Iris pigment epithelial cell (primary cell): ENCODE results near the gene CPT1B.
"Not testable (repeated sequence)": the region's sequence is repeated elsewhere in the genome, so short reads cannot be mapped to it uniquely, and the experiment has no call there.

Experiments used
- DNase-seq: peaks from one replicate; pipeline ENCODE4 v3.0.0-alpha.2; 2011; ENCODE audit warnings: low read depth

CPT1B gene

DNA sequence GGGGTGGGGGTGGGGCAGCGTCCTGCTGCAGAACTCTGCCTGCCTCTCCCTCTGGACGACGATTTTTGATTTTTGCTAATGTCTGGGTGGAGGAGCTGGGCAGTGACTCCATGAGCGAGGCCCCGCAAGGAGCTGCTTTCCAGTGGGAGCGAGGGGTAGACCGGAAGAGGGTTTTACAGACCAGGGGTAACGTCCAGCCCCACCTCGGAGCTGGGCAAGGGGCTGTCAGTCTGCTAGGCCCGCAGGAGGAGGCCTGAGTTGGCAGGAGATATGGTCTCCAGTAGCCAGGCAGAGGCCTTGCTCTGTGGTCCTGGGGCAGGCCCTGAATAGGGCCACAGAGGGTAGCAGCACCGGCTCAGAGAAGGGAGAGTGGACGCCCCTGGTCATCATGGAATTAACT, 31.4 kb upstream of the CPT1B start:
- DNase-seq: no peak

DNA sequence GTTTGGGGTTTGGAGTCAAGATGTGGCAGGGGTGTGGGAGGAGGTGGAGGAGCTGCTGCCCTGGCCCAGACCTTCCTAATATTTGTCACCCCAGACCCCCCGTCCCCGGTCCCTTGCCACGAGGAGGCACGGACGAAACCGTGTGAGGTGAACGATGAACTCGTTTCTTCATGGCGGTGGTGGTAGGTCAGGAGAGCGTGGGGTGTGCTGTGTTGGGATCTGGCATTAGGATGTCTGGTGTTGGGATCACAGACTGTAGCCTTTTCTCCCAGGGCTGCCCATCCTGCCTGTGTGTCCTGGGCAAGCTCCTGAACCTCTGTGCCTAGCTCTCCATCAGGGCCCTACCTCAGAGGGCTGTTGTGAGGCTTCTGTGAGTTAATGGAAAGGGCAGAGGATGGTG, 30.8 kb upstream of the CPT1B start:
- no peak for DNase-seq

DNA sequence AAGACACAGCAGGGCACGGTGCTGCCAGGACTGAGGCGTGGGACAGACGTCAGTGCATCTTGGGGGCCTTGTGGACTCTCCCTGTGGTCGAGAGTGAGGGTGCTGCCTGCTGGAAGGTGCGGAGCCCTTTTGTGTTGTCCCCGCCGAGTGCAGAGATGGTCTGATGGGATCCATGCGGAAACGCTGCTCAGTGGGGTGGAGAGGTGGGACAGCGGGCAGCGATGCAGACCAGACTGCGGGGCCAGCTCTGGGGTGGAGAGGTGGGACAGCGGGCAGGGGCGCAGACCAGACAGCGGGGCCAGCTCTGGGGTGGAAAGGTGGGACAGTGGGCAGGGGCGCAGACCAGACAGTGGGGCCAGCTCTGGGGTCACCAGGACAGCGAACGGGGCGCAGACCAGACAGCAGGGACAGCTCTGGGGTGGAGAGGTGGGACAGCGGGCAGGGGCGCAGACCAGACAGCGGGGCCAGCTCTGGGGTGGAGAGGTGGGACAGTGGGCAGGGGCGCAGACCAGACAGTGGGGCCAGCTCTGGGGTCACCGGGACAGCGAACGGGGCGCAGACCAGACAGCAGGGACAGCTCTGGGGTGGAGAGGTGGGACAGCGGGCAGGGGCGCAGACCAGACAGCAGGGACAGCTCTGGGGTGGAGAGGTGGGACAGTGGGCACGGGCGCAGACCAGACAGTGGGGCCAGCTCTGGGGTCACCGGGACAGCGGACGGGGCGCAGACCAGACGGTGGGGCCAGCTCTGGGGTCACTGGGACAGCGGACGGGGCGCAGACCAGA, 30.0 kb upstream of the CPT1B start:
- DNase-seq: not testable (repeated sequence)

DNA sequence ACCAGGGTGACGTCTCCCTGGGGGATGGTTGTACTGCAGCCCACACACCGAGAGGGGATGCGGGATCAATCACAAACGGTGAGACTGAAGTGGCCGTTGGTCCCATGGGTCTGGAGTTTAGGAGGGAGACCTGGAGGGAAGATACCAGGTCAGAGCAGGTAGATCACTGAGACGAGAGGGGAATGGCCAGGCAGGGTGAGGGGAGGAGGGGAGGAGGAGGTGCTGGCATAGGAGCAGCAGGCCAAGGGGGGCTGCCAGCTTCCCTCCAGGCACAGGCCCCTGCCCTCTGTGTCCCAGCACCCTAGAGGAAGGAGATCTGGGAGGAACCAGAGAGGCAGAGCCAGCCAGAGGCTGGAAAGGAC, 29.4 kb upstream of the CPT1B start:
- DNase-seq: no peak

DNA sequence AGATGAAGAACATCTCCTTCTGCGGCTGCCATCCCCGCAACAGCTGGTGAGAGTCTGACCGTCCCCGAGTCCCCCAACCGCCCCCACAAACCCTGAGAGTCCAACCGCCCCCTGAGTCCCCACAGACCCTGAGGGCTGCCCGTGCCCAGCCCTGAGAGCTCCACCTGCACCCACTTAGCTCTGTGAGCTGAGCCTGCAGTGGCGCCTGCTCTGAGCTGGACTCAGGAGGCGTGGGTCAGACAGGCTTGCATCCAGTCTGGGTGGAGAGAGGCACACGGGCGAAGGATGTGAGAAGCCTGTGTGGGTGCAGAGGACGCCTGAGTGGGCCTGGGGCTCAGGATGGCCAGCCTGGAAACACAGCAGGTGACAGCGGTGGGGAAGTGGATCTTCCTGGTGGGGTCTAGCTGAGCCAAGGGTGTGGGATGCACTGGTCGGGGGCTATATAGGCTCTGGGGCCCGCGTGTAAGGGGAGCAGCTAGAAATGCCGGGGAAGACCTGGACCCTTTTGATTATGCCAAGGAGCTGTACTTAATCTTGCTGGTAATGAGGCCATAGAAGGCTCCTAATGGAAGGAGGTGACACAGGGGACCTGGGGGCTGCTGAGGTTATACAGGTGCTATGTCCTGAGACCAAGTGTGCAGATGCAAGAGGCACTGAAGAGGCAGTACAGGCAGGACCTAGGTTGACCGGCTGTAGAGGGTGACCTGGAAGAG, 28.9 kb upstream of the CPT1B start:
- no peak for DNase-seq

DNA sequence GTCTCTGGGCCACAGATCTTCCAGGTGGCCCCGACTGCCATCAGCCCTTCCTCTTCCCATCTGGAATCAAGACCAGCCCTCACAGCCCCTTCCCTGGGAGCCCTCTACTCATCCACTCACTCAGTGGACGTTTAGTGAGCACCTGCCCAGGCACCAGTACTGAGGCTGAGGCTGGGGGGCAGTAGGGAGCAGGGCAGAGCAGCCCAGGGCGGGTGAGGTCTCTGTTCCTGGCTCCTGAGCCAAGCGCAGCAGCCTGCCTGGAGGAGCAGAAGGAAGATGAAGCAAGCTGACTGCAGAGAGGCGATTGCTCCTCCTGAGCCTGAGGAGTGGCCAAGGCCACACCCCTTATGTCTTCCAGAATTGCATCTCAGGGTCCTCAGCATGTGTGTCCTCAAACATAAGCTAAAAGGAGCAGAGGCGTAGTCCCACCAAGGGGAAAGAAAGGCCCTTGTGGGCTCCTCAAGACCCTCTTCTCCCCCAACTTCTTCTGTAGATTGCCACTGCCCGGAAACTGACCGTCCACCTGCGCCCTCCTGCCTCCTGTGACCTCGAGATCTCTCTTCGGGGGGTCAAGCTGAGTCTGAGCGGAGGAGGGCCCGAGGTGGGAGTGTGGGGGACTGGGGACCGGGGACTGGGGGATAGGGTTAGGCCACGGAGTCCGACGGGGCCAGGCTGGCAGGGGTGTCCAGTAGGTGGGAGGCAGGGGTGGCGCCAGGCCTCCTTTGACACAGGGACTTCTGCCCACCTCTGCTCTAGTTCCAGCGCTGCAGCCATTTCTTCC, 28.1 kb upstream of the CPT1B start:
- DNase-seq: no peak

DNA sequence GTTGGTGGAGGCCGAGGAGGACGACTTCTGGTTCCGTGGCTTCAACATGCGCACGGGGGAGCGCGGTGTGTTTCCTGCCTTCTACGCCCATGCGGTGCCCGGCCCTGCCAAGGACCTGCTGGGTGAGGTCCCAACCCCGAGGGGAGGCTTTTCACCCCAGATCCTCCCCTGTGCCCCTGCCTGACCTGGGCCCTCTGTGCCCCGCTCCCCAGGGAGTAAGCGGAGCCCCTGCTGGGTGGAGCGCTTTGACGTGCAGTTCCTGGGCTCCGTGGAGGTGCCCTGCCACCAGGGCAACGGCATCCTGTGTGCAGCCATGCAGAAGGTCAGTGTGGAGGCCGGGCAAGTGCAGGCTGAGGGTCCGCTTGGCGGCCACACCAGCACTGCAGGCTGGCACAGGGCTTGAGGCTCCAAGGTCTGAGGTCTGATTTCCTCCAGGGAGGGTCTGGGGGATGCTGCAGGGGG, 27.4 kb upstream of the CPT1B start:
- DNase-seq: no peak

DNA sequence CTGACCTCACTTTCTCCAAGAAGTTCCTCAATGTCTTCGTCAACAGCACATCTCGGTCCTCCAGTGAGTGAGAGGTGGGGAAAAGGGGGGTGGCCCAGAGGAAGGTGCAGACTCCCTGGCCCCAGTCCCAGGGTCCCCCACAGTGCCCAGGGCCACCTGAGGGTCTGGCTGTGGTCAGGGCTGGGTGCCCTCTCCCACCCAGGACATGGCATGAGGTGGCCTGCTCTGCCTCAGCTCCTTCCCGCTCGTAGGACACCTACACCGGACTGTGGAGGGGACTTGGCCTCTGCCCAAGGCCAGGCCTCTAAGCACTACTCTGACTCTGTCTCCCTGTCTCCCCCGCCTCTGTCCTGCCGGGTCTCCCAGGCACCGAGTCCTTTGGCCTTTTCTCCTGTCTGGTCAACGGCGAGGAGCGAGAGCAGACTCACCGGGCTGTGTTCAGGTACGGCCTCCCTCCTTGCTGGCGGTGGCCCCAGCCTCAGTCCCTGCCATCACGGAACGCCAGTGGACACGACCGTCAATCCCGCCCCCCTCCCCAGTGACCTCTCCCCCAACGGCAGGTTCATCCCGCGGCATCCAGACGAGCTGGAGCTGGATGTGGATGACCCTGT, 26.9 kb upstream of the CPT1B start:
- DNase-seq: no peak

DNA sequence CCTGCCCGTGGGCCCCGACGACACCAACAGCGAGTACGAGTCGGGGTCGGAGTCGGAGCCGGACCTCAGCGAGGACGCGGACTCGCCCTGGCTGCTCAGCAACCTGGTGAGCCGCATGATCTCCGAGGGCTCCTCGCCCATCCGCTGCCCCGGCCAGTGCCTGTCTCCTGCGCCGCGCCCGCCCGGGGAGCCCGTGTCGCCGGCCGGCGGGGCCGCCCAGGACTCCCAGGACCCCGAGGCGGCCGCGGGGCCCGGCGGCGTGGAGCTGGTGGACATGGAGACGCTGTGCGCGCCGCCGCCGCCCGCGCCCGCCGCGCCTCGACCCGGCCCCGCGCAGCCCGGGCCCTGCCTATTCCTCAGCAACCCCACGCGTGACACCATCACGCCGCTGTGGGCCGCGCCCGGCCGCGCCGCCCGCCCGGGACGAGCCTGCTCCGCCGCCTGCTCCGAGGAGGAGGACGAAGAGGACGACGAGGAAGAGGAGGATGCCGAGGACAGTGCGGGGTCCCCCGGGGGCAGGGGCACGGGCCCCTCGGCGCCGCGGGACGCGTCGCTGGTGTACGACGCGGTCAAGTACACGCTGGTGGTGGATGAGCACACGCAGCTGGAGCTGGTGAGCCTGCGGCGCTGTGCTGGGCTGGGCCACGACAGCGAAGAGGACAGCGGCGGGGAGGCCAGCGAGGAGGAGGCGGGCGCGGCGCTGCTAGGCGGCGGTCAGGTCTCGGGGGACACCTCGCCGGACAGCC, 26.2 kb upstream of the CPT1B start:
- no peak for DNase-seq

DNA sequence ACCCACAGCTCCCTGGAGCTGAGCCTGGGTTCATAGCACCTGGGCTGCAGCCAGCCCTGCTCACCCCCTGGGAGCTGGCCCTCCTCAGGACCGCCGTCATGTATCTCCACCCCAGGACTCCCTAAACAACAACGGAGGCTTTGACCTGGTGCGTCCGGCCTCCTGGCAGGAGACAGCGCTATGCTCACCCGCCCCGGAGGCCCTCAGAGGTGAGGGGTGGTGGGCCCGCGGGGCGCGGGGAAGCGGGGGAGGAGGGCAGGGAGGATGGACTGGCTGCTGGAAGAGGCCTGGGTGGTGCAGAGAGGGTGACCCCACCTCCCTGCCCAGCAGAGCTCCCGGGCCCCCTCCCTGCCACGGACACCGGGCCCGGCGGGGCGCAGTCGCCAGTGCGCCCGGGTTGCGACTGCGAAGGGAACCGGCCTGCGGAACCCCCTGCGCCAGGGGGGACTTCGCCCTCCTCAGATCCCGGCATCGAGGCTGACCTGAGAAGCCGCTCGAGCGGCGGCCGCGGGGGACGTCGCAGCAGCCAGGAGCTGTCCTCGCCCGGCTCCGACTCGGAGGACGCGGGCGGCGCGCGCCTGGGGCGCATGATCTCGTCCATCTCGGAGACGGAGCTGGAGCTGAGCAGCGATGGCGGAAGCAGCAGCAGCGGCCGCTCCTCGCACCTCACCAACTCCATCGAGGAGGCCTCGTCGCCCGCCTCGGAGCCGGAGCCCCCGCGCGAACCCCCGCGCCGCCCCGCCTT, 25.5 kb upstream of the CPT1B start:
- no peak for DNase-seq

DNA sequence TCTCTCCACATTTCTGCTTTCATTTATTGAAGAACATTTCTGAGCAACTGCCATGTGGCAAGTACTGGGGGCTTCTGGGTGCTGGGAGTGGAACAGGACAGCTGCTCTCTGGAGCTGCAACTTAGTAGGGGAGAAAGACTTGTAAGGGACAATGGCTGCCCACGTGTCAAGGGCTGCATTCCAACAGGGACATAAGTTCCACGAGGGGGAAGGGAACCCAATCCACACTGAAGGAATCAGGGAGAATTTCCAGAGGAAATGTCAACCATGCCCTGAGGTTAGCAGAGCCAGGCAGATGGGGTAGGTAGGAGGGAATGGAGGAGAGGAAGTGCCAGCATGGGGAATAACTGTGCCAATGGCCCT, 24.1 kb upstream of the CPT1B start:
- DNase-seq: no peak

DNA sequence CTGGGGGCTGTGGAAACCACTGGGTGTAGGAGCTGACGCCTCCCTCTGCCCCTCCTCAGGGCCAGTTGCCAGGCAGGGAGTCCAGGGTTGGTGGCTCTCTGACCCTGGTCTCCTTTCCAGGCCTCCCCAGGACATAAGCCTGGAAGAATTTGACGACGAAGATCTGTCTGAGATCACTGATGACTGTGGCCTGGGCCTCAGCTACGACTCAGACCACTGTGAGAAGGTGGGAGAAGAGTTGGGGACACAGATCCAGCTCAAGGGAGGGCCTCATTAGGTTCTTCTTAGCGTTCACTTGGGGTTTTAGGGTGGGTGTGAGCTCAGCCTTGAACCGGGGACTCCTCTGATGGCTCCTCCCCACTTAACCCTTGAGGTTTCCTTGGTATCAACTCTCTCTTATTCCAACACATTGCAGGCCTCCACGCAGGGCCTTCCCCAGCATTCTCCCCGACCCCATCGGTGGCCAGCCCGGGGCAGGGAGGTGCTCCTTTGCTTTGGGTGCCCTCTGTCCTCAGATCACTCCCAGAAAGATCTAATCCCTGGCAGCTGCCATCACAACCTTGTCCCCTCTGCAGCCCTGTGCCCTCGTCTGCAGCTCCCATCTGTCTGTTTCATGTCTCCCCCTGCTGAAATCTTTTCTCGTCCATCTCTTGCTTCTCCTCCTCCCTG, 23.6 kb upstream of the CPT1B start:
- DNase-seq: no peak

DNA sequence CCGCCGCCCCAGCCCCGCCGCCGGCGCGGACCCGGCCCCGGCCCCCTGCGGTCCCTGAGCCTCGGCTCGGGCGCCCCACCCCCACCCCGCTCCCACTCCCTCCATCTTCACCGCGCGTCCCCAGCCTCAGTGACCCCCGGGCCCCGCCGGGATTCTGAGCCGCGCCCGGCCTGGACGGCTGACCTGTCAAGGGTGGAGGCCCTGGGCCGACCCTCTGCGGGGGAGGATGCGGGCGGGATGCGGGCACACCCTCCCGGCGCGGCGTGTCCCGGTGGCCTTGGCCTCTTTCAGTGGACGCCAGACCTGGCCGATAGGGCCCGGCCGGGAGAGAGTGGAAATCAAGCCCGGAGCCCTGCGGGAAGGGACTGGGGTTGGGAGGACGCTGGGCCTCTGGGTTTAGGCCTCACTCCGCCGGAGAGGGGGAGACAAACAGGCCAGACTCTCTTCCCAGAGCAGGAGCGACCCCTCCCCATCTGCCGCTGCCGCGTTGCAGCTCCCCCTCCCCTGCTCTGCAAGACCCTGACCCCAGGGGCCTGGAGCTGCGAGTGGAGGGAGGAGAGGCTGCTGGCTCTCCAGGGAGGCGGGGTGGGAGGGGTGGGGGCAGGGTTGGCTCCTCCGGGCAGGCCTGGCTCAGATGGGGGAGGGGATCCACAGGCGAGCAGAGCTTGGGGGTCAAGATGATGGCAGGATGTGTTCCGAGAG, 22.9 kb upstream of the CPT1B start:
- no peak for DNase-seq

DNA sequence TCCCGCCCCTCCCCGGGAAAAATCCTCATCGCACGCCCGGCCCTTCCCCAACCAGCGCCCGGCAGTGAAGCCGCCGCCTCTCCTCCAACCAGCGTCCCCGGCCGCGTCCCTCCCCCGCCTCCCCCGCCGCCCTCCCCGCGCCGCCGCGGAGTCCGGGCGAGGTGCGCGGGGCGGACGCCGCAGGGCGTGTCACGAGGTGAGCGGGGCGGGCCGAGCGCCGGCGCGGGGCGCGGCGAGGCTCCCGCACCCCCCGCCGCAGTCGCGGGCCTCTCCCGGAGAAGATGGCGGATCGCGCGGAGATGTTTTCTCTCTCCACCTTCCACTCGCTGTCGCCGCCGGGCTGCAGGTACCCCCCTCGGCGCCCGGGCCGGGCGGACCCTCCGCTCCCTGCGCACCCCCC, 22.3 kb upstream of the CPT1B start, which contains the start of gene MAPK8IP2:
Gene MAPK8IP2, plus strand, starts transcription at position 256 of the 400 bp plus-strand sequence. Its CDS starts 26 bp downstream, at position 282.
- no peak for DNase-seq

DNA sequence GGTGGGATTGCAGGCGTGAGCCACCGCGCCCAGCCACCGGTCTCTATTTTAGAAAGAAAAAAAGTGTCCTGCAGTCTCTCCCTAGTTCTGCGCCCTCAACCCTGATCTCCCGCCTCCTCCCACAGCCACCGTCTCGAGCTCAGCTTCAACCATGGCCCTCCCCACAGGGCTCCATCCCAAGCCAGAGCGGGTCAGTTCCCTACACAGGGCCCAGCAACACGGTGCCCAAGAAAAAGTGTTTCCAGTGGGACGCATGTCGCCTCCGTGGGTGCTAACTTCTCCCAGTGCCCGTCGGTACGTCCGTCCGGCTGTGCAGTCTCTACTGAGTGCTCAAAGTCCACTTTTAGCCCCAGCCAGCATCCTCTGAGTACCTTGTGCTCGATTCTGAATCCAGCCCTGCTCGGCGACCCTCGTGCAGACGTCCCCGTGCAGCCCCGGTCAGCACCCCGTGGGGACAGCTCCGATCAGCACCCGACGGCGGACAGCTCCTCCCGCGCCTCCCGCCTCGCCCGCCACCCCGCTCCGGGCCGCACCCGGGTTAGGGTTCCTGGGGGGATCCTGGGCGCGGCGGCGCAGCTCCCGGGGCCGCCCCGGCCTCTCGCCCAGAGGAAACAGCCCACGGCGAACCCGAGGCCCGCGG, 21.7 kb upstream of the CPT1B start:
- peak; percentile 24 for DNase-seq

DNA sequence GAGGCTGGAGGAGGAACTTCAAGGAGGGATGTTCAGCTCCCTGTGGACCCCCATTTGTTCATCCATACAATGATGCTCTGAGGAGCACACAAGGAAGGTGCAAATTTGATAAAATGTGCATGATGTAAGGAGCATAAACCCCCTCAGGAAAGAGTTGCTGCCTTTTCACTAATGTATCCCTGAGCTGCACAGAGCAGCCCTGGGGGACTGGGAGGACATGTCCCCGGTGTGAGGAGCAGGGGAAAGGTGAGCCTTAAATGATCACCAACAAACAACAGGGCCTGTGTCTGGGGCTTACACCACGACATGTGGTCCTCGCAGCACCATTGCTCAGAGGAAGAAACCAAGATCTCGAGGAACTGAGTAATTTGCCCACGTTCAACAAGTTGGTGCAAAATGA, 18.9 kb upstream of the CPT1B start:
- no peak for DNase-seq

DNA sequence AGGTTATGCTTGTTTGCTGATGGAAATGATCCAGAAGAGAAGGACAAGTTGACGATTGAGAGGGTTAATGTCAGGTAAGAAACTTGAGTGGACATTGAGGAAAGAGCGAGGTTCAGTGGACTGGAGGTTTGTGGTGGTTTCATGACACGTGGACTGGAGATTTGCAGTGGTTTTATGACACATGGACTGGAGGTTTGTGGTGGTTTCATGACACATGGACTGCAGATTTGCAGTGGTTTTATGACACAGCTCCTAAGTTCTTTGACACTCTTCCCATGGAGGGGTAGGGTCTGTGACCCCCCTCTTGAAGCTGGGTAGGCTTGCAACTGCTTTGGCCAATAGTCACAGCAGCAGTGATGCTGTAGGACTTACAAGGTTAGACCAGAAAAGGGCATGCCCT, 17.0 kb upstream of the CPT1B start:
- no peak for DNase-seq

DNA sequence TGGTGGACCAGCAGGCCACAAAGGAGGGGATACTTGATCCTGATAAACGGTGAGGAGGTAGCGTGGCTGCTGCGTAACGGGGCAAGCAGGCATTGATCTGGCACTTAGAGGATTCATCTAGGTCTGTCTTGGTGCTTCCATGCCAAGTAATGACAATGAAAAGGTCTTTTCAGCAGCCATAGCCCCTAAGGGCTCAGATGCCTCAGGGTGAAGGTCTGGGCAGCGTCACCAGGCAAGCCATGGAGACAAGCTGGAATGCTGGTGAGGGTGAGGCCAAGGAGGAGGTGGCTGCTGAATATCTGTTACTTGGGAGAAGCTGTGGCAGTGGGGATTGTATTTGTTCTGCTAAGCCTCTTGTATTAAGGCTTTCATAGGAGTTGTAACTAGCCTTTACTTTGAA, 9.2 kb upstream of the CPT1B start:
- no peak for DNase-seq

DNA sequence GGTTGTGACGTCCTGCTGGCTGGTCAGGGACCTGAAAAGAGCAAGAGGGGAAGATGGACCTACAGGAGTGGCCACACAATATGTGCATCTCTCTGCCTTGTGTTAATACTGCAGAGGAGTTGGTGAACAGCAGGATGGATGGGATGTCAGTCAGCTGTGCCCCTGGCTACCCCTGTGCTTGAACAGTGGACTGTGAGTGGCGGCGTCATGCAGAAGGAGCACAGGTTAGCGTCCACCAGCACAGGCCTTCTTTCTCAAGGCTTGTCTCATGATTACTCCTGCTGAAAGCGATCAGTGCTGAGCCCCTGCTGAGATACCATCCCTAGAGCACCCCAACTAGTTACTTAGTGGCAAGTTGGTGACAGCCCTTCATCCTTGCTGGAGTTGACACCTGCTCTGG, 8.2 kb upstream of the CPT1B start:
- no peak for DNase-seq
